GM18499 (cell line): Measurements from ENCODE around the gene SEC14L5.
A peak's percentile ranks its signal among the peaks of the same experiment; 100 is the strongest.
"Not testable (repeated sequence)": the region's sequence is repeated elsewhere in the genome, so short reads cannot be mapped to it uniquely, and the experiment has no call there.

Source experiments
- ATAC-seq: cut with Tn5 transposase; IDR thresholded peaks from one replicate; pipeline ENCODE4 v1.9.1; 2021; ENCODE audit warnings: moderate number of reproducible peaks; ENCODE audit not compliant: insufficient read depth, unreplicated experiment

The SEC14L5 gene

GRCh38 chr16:4948903-4949766, 9.0 kb upstream of the SEC14L5 start:
- ATAC-seq = no peak

GRCh38 chr16:4949986-4950385, 8.1 kb upstream of the SEC14L5 start:
- no peak for ATAC-seq

GRCh38 chr16:4951583-4951982, 6.5 kb upstream of the SEC14L5 start:
- ATAC-seq = not testable (repeated sequence)

- ATAC-seq = no peak
Observed at GRCh38 chr16:4954714-4955113, 3.4 kb upstream of the SEC14L5 start.

GRCh38 chr16:4957420-4957719, 760 bp upstream of the SEC14L5 start:
- no peak for ATAC-seq

GRCh38 chr16:4958510-4959438, 644 bp downstream of the SEC14L5 start:
- ATAC-seq = no peak

- ATAC-seq = no peak
Observed at GRCh38 chr16:4960579-4960978, 2.4 kb downstream of the SEC14L5 start.

- no peak for ATAC-seq
Observed at GRCh38 chr16:4962716-4963115, 4.6 kb downstream of the SEC14L5 start.

GRCh38 chr16:4963527-4963926, 5.4 kb downstream of the SEC14L5 start:
- not testable (repeated sequence) for ATAC-seq

- ATAC-seq = no peak
Observed at GRCh38 chr16:4966736-4967453, 8.8 kb downstream of the SEC14L5 start.

GRCh38 chr16:4968278-4968677, 10.1 kb downstream of the SEC14L5 start:
- ATAC-seq = not testable (repeated sequence)

GRCh38 chr16:4968879-4969483, 10.9 kb downstream of the SEC14L5 start:
- no peak for ATAC-seq

GRCh38 chr16:4970010-4970409, 11.9 kb downstream of the SEC14L5 start:
- ATAC-seq = no peak

GRCh38 chr16:4972938-4973587, 14.9 kb downstream of the SEC14L5 start:
- no peak for ATAC-seq

GRCh38 chr16:4976079-4976478, 17.9 kb downstream of the SEC14L5 start:
- peak; percentile 89 for ATAC-seq

- no peak for ATAC-seq
Observed at GRCh38 chr16:4976611-4977145, 18.5 kb downstream of the SEC14L5 start.

- no peak for ATAC-seq
Observed at GRCh38 chr16:4979164-4979563, 21.0 kb downstream of the SEC14L5 start.

- ATAC-seq = no peak
Observed at GRCh38 chr16:4979736-4980660, 21.9 kb downstream of the SEC14L5 start.
